Subcutaneous abdominal adipose tissue (tissue), 5 donors: ENCODE measurements around the gene IGF2BP1.

Experiments used
- H3K27ac ChIP-seq: one replicate; pipeline ENCODE4 v1.7.0; 2013; ENCODE audit warnings: low read depth, mild to moderate bottlenecking, inconsistent platforms, low read length, moderate library complexity
- H3K27me3 ChIP-seq, 5 donors: one replicate each; pipeline ENCODE4 v1.7.0; 2013; ENCODE audit warnings: low read length in 5 of 5, inconsistent platforms in 1 of 5; ENCODE audit not compliant: control insufficient read depth in 5 of 5, insufficient read depth in 4 of 5
- H3K36me3 ChIP-seq, 5 donors: one replicate each; pipeline ENCODE4 v1.7.0; 2013; ENCODE audit warnings: low read length in 5 of 5; ENCODE audit not compliant: control insufficient read depth in 5 of 5, insufficient read depth in 5 of 5
- H3K4me1 ChIP-seq, 5 donors: one replicate each; pipeline ENCODE4 v1.7.0; 2013; ENCODE audit warnings: low read length in 5 of 5, mild to moderate bottlenecking in 3 of 5, moderate library complexity in 1 of 5; ENCODE audit not compliant: control insufficient read depth in 5 of 5, insufficient read depth in 5 of 5
- H3K4me3 ChIP-seq, 5 donors: one replicate each; pipeline ENCODE4 v1.7.0; 2013; ENCODE audit warnings: low read length in 5 of 5, low read depth in 1 of 5
- H3K9ac ChIP-seq, 5 donors: one replicate each; pipeline ENCODE4 v1.7.0; 2013; ENCODE audit warnings: low read length in 5 of 5, mild to moderate bottlenecking in 4 of 5, moderate library complexity in 3 of 5
- H3K9me3 ChIP-seq, 5 donors: one replicate each; pipeline ENCODE4 v1.7.0; 2013; ENCODE audit warnings: low read length in 5 of 5; ENCODE audit not compliant: control insufficient read depth in 5 of 5
- donor health status: healthy.
- donor health status: healthy.
- donor health status: healthy.
- donor health status: healthy.
- donor health status: healthy.

IGF2BP1 gene

DNA sequence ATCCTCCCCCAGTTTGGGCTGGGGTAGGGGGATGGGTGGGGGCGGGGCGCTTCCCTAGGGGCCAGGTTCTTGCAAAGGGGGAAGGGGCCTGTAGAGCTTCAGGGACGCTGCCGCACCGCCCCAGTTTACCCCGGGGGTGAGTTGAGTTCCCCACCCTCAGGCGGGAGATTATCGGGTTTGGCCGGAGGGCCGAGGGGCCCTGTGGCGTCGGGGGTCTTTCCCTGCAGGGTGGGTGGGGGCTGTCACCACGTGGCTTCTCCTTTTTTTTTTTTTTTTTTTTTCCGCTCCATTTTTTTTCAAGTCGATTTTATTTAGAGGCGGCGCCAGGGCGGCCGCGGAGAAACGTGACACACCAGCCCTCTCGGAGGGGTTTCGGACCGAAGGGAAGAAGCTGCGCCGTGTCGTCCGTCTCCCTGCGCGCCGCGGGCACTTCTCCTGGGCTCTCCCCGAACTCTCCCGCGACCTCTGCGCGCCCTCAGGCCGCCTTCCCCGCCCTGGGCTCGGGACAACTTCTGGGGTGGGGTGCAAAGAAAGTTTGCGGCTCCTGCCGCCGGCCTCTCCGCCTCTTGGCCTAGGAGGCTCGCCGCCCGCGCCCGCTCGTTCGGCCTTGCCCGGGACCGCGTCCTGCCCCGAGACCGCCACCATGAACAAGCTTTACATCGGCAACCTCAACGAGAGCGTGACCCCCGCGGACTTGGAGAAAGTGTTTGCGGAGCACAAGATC, at the start of gene IGF2BP1:
Gene IGF2BP1 (plus strand): TSS at position 283 of the 724 bp plus-strand sequence. CDS start 361 bp downstream, at position 644.
- H3K27me3 ChIP-seq, result peaks cover 50 to 85% (median 71%) of the 10 kb centered on the region in 5 donors
- peak within 1 kb of the TSS in 1 of 5 donors; percentile 51 for H3K4me3 ChIP-seq
- H3K9ac ChIP-seq, result no peak within 1 kb of the TSS
- H3K4me1 ChIP-seq, result peaks cover 0 to 28% (median 23%) of the 10 kb centered on the region in 5 donors
- H3K36me3 ChIP-seq, result no peaks in the 10 kb centered on the region
- no peak within 1 kb of the TSS for H3K27ac ChIP-seq
- H3K9me3 ChIP-seq, result peaks cover 0 to 1% (median 0%) of the 10 kb centered on the region in 5 donors

DNA sequence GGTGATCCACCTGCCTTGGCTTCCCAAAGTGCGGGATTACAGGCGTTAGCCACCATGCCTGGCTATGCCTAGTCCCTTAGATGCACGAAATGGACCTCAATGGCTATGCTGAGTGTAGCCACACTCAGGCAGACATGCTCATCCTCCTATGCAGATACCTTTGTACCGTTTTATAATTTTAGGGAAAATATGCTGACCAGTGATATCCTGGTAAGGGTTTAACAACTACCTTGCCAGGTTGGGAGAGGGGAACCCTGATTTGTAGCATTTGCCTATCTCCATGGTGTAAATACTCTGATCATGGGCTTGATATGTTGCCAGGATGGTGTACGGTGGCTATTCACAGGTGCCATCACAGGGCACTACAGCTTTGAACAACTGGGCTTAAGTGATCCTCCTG, 45.6 kb upstream of the IGF2BP1 start:
- Histone ChIP-seq H3K4me3 (no peak overlapping the region), H3K4me1 (no peaks in the 10 kb centered on the region), H3K27me3 (peaks cover 8 to 24% (median 12%) of the 10 kb centered on the region in 5 donors), H3K27ac (no peak overlapping the region), H3K9me3 (no peaks in the 10 kb centered on the region), H3K9ac (no peak overlapping the region), H3K36me3 (no peaks in the 10 kb centered on the region)

DNA sequence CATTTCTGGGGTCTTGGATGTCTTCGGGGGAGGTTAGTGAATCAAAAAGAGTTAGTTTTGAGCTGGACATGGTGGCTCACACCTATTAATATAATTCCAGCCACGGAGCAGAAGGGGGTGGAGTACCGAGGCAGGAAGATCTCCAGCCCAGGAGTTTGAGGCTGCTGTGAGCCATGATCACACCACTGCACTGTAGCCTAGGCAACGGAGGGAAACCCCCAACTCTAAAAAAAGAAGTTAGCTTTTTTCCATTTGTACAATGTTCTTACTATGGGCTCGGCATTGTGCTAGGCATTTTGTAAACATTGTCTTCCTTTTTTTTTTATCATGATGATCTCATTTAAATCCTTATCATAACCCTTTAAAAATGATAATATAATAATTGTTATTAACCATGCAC, 44.3 kb upstream of the IGF2BP1 start:
- H3K36me3 ChIP-seq, result no peaks in the 10 kb centered on the region
- H3K27me3 ChIP-seq, result peaks cover 9 to 24% (median 12%) of the 10 kb centered on the region in 5 donors
- no peaks in the 10 kb centered on the region for H3K4me1 ChIP-seq
- no peak overlapping the region for H3K4me3 ChIP-seq
- no peak overlapping the region for H3K9ac ChIP-seq
- no peaks in the 10 kb centered on the region for H3K9me3 ChIP-seq
- H3K27ac ChIP-seq, result no peak overlapping the region

DNA sequence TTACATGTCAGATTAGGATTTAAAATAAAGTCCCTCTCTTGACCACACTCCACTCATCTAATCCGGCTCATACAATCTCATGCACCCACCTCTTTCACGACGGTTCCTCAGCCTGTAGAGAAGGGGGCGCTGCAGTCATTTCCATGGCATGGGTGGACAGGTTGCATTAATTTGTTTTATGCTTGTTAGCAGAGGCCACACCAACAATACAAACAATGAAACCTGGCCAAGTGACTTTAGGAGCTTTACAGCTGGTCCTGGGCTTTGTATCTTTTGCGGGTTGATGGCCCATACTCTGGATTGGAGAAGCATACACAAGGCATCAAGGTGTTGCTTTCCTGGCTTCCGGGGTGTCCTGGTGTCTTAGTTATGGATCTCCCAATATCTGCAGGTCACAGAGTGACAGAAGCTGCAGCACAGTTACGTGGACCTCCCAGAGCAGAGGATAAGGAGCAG, 42.9 kb upstream of the IGF2BP1 start:
- Histone ChIP-seq H3K27me3 (peaks cover 13 to 28% (median 16%) of the 10 kb centered on the region in 5 donors), H3K4me1 (no peaks in the 10 kb centered on the region)

DNA sequence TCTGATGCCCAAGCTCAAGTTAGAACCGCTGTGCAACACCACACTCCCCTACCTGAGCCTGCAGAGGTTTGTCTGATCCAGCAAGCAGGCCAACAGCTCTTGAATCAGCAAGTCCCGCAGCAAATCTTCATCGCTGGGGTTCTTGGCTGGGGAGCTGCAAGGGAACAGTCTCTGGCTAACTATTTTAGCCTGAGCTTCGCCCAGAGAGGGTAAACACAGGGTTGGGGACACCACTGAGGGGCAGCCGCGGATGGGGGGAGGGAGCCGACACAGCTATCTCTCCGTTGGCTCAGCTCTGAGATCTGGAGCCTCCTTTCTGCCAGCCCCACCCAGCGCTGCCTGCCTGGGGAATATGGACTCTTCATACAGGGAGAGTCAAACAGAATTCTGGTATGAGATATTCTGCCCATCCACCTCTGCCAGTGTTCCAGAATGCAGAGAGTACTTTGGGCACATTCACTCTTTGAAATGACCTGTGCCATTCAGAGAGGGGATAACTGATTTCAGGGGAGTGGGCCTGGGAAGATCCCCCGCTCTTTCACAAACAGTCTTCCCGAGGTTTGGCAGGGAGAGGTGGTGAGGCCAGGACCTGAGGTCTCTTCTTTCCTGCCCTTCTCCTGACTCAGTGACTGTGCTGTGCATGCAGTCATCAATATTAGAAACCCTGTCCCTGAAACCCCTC, 36.2 kb upstream of the IGF2BP1 start:
- Histone ChIP-seq H3K4me1 (no peaks in the 10 kb centered on the region), H3K9ac (no peak overlapping the region), H3K4me3 (no peak overlapping the region), H3K27ac (no peak overlapping the region), H3K36me3 (no peaks in the 10 kb centered on the region), H3K27me3 (peaks cover 24 to 31% (median 26%) of the 10 kb centered on the region in 5 donors), H3K9me3 (no peaks in the 10 kb centered on the region)

More for the DNA sequence above, 42.9 kb upstream of the IGF2BP1 start:
- no peak overlapping the region for H3K9ac ChIP-seq
- H3K9me3 ChIP-seq, result no peaks in the 10 kb centered on the region
- H3K27ac ChIP-seq, result no peak overlapping the region
- no peak overlapping the region for H3K4me3 ChIP-seq
- no peaks in the 10 kb centered on the region for H3K36me3 ChIP-seq

DNA sequence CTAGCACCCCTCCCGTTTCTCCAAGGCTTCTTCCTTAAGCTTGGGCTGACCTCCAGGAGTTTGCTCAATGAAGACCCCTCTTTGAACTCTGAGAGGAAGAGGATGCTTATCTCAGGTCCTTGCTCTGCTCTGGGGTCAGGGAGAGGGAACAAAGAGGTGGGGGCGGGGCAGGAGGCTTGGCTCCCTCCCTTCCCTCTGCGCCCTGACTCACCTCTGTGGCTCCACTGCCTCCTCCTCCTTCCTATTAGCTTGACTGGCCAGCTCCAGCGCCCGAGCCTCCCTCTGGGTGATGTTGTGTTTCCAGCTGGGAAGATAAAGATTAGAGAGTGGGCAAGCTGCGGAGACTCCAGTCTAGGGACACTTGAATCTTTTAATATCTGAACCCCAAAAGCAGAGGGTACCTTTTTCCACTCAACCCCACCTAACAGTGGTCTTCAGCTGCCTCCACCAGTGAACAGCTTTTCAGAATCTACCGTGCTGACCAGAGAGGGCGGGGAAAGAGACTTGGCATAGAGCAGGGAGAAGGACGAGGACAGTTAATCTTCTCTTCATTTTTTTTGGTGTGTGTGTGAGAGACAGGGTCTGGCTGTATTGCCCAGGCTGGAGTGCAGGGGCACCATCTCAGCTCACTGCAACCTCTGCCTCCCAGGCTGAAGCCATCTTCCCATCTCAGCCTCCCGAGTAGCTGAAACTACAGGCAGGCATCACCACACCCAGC, 35.5 kb upstream of the IGF2BP1 start:
- Histone ChIP-seq H3K27me3 (peaks cover 24 to 31% (median 26%) of the 10 kb centered on the region in 5 donors), H3K9ac (no peak overlapping the region), H3K4me3 (no peak overlapping the region), H3K36me3 (no peaks in the 10 kb centered on the region), H3K27ac (no peak overlapping the region), H3K9me3 (no peaks in the 10 kb centered on the region), H3K4me1 (no peaks in the 10 kb centered on the region)

DNA sequence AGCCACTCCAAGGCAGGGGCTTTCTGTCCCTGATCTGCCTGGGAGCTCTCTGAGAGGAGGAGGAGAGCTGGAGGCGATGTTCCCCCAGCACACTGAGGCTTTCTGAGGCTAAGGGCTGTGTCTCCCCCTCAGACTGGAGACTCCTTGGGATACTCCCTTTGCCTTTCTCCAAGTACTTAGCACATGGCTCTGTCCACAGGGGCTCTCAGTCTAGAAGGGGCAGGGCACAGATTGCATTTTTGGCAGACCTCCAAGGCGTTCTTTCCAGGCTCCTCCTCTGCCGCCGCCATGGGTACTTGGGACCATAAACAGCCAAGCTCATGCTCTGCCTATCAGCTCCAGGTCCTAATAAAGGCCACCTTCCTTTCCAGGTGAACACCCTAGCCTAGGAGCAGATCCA, 27.0 kb upstream of the IGF2BP1 start:
- Histone ChIP-seq H3K27me3 (peaks cover 7 to 36% (median 25%) of the 10 kb centered on the region in 5 donors), H3K4me1 (no peaks in the 10 kb centered on the region), H3K27ac (no peak overlapping the region), H3K9me3 (no peaks in the 10 kb centered on the region), H3K4me3 (no peak overlapping the region), H3K9ac (no peak overlapping the region), H3K36me3 (no peaks in the 10 kb centered on the region)

DNA sequence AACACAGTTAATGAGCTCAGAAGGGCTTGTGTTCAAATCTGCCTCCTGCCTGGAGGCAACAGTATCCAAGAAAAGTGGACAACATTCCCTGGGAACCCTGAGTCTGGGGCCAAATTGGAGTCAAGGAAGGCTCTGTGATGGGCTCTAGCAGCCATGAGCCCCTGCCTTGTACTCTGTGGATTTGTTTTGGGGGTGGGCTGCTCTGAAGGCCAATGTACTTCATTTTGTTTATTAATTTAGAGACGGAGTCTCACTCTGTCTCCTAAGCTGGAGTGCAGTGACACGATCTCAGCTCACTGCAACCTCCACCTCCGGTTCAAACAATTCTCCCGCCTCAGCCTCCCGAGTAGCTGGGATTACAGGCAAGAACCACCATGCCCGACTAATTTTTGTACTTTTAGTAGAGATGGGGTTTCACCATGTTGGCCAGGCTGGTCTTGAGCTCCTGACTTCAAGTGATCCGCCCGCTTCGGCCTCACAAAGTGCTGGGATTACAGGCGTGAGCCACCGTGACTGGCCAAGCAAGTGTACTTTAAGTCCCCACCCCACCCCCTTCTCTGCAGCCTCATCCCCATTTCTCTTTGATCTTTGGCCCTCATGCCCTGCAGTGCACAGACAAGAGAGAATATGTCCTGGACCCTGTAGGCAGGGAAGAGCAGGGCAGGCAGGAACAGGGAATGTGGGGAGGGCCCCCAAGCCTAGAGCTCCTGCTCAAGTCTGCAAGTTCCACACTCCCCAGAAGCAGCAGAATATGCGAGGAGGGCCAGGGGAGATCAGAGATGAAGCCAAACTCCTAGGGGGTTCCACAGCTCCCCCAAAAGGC, 26.1 kb upstream of the IGF2BP1 start:
- Histone ChIP-seq H3K9ac (no peak overlapping the region), H3K36me3 (no peaks in the 10 kb centered on the region), H3K4me1 (no peaks in the 10 kb centered on the region), H3K4me3 (no peak overlapping the region), H3K27me3 (peaks cover 7 to 38% (median 25%) of the 10 kb centered on the region in 5 donors), H3K27ac (no peak overlapping the region), H3K9me3 (no peaks in the 10 kb centered on the region)

DNA sequence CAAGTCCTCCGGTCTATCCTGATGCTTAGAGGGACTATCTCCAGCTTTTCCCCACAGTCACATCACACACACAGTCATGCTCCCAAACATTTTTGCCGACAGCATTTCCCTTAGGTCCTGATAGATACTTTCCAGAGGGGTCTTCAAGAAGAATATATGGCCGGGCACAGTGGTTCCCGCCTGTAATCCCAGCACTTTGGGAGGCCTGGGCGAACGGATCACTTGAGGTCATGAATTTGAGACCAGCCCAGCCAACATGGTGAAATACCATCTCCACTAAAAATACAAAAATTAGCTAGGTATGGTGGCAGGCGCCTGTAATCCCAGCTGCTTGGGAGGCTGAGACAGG, 24.5 kb upstream of the IGF2BP1 start:
- Histone ChIP-seq H3K4me3 (no peak overlapping the region), H3K36me3 (no peaks in the 10 kb centered on the region), H3K9me3 (no peaks in the 10 kb centered on the region), H3K27me3 (peaks cover 7 to 41% (median 23%) of the 10 kb centered on the region in 5 donors), H3K27ac (no peak overlapping the region), H3K9ac (no peak overlapping the region), H3K4me1 (no peaks in the 10 kb centered on the region)
